Loucy (cell line): ENCODE measurements around the gene CTTNBP2.

Experiments
- EZH2phosphoT487 ChIP-seq: fragments of 200-600 bp; IDR thresholded peaks from 2 replicates; pipeline ENCODE4 v1.6.1; 2018; ENCODE audit warnings: antibody characterized with exemption, mild to moderate bottlenecking, moderate library complexity, borderline replicate concordance
- TF ChIP-seq, protein P1 (sequence below): fragments of 200-600 bp; sonication (generic); conservative IDR thresholded peaks from 2 replicates; pipeline ENCODE4 v1.5.1; 2014; ENCODE audit warnings: mild to moderate bottlenecking, antibody characterized with exemption, low read length

DNA sequence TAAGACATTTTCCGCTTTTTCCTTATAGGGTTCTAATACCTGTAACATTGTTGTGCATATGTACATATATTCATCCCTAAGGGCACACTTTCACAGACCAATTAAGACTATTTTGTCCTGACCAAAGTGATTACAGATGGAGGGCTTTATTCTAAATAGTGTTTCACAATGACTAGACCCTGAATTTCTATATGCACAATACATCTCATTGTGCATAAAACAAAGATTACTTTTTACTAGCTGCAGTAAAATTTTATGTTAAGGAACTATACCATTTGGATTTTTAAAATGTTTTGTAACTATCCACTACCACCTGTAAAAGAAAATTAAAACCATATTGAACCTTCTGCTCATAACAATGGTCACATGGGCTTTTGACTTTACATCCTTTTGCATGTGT lies 87.8 kb downstream of the CTTNBP2 start:
- TF ChIP-seq, protein P1, sequence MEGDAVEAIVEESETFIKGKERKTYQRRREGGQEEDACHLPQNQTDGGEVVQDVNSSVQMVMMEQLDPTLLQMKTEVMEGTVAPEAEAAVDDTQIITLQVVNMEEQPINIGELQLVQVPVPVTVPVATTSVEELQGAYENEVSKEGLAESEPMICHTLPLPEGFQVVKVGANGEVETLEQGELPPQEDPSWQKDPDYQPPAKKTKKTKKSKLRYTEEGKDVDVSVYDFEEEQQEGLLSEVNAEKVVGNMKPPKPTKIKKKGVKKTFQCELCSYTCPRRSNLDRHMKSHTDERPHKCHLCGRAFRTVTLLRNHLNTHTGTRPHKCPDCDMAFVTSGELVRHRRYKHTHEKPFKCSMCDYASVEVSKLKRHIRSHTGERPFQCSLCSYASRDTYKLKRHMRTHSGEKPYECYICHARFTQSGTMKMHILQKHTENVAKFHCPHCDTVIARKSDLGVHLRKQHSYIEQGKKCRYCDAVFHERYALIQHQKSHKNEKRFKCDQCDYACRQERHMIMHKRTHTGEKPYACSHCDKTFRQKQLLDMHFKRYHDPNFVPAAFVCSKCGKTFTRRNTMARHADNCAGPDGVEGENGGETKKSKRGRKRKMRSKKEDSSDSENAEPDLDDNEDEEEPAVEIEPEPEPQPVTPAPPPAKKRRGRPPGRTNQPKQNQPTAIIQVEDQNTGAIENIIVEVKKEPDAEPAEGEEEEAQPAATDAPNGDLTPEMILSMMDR = no peak
- TF ChIP-seq EZH2phosphoT487 = no peak
